ENCODE measurements around the gene PDYN.
A peak's percentile ranks its signal among the peaks of the same experiment; 100 is the strongest.

PDYN gene

GRCh38 chr20:1994627-1995026, 769 bp upstream of the PDYN start:
- no peak for DNase-seq (ENCODE audit: low spot score)

- no peak for DNase-seq (ENCODE audit: low spot score)
These were observed 1.3 kb downstream of the PDYN start for GRCh38 chr20:1992359-1993110.

- DNase-seq (ENCODE audit: low spot score): no peak
These were observed 6.0 kb downstream of the PDYN start for GRCh38 chr20:1987826-1988225.

DNA sequence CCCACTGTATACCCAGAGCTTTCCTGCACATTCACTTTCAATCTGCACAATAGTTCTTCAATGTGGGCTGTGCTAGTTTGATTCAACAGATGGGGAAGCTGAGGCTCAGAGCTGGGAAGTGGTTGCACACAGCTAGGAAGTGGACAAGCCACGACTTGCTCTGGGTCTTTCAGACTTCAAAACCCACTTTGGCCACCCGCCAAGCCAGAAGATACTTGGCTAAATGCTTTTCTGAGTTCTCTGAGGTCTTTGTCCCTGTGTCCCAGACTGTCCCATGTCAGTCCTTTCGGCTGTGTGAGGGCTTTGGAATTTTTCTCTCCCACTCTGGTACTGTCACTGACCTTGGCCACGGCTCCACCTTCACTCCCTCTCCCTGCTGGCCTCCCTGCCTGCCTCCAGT, 10.6 kb downstream of the PDYN start:
- DNase-seq (ENCODE audit: low spot score): no peak

- no peak for DNase-seq (ENCODE audit: low spot score)
These were observed 11.2 kb downstream of the PDYN start for GRCh38 chr20:1982686-1983085.

GRCh38 chr20:1979106-1979778, 14.6 kb downstream of the PDYN start:
- DNase-seq (ENCODE audit: low spot score): no peak

- DNase-seq (ENCODE audit: low spot score): no peak
These were observed 18.6 kb downstream of the PDYN start for GRCh38 chr20:1975291-1975690.

GRCh38 chr20:1973601-1974440, 20.0 kb downstream of the PDYN start:
- no peak for DNase-seq (ENCODE audit: low spot score)

DNA sequence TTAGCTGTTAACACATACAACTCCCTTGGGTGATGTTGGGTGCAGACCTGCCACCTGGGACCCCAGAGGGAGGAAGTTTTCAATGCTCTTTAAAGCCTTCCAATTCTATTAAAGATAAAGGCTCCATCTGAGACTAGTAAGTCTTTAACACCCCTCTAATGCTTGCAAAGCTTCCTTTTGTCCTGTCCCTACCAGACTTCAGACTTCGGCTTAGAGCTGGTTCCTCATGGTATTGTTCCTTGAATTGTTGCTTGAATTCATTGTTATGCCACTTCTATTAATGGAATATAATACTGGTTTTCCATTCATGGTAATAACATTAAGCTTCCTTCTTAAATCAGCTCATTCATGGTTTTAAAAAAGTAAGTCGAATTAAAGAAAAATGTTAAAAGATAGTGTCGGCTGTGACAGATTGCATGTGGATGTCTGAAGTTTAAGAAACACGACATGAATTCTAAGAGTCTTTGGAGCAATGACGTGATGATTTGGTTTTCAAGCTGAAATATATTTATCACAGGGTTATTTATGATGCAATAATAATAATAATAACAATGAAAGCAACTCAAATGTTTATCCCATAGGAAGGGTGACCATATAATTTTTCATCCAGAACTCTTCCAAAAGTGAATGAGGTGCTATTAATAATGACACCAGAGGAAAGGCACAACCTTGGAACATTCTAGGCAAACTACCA, 21.8 kb downstream of the PDYN start:
- DNase-seq (ENCODE audit: low spot score): no peak

DNA sequence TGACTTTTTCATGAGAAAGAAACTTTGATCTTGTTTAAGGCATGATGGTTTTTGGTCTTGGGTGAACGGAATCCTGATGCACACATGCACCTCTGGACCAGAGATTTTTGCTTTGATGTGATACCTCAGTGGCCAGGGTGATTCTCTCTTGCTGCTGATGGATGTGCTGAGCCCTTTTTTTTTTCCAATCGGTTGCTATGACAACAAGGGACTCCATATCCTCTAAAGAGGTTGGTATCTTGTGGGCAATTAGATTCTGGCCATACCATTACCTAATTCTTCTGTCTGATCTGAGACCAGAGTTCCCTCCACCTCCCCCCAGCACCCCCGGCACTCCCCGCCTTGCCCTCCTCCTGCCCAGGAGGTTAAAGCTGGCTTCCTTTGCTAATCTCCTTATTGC, 24.9 kb downstream of the PDYN start:
- no peak for DNase-seq (ENCODE audit: low spot score)

DNA sequence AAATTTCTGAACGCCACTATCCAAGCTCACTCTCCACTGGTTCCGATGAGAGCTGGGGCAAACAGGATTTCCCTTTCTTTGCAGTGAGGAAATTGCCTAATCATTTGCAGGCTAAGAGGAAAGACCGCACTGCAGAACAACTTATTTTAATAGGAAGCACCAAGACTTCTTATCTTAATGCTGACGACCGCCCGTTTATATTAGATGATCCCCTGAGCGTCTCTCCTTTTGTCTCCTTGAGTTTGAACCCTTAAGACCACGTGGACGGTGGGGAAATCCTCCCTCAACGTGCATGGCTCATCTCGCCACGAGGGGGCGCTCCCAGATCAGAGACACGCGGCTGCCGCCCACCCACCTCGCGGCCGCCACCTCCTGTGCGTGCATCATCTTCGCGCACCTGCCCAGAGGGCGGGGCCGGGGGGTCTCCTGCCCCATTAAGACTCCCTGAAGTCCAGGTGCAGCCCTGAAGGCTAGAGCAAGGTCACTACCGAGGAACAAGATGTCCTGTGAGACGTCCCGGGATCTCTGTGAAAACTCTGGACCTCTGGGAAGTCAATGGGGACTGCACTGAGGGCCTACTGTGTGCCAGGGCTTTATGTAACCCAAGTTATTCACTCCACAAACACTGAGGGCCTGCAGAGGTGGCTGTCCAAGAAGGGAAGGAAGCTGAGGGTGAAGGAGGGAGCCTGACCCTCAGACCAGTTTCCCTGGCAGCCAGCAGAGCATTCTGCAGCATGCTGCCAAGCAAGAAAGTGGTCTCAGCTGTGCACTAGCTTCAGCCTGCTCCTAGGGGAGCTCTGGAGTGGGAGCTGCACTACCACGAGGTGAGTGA, 28.1 kb downstream of the PDYN start:
- peak; percentile 44 for DNase-seq (ENCODE audit: low spot score)

- DNase-seq (ENCODE audit: low spot score): no peak
These were observed 29.0 kb downstream of the PDYN start for GRCh38 chr20:1964659-1965405.

DNA sequence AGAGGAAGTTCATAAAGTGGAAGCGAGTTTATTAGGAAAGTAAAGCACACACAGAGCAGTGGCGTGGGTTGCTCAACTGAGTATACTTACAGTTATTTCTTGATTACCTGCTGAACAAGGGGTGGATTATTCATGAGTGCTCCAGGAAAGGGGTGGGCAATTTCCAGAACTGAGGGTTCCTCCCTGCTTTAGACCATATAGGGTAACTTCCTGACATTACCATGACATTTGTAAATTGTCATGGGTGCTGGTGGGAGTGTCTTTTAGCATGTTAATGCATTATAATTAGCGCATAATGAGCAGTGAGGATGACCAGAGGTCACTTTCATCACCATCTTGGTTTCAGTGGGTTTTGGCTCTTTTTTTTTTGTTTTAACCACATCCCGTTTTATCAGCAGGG, 29.8 kb downstream of the PDYN start:
- no peak for DNase-seq (ENCODE audit: low spot score)

DNA sequence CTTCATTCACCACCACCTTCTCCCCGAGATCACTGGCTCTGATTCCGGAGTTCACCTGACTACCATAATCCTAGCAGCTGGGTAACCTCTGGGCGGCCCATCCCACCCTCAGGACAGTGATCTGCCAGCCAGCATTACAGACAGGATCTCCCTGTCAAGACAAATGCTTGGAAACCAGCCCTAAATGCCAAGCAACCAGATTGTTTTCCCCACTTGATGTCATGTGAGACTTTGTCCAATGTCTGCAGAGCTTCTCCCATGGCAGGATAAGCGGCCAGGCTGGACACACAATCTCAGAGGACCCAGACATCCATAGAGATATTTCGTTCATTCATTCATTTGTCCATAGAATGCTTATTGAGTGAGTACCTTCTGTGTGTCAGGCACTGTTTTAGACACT, 32.5 kb downstream of the PDYN start:
- no peak for DNase-seq (ENCODE audit: low spot score)

DNA sequence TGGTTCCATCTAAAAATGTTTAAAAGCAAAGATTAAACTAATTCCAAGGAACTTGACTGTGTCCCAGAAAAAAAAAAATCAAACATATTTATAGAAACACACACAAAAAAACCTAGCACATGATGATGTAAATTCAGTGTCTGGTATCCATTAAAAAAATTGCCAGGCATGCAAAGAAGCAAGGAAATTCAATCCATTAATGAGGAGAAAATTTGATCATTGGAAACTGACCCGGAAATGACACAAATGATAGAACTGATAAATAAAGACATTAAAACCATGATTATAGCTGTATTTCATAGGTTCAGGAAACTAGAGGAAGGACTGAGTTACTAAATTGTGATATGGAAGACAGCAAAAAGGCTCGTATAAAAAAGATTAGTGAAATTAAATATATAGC, 34.7 kb downstream of the PDYN start:
- no peak for DNase-seq (ENCODE audit: low spot score)

- no peak for DNase-seq (ENCODE audit: low spot score)
These were observed 35.4 kb downstream of the PDYN start for GRCh38 chr20:1958426-1958825.

DNA sequence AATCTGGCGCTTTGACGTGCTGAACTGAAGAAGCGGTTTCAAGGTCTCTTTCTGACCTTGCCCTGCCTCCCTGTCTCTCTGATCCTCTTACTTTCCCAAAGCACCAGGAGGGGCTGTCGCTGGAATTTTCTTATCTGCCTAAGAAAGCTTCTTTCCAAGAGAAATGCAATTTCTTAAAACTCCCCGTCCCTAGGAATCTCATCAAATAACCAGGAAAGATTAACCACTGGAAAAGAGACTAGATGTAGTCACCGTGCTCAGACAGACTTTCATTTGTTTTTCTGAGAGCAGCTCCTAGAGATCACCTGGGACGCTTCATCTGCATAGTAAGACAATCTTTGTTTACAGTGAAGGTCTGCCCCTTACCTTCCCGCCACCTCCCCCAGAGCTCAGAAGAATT, 38.6 kb downstream of the PDYN start:
- no peak for DNase-seq (ENCODE audit: low spot score)

DNA sequence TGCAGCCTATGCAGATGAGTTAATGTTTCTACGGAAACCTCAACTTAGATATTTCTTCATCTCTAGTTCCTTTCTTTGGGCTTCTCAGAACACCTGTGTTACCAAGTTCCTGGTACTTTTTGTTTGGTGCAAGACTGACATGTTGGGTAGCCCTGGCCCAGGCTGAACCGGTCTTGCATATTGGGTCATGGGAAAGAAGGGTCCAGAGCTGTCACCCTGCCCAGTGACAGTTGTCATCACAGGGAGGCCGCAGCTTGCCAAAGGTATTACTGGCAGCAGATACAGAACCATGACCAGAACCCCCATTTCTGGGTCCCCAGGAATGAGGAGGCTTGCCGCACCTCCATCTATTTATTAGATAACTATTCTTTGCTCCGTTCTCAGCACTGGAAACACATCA, 40.2 kb downstream of the PDYN start:
- no peak for DNase-seq (ENCODE audit: low spot score)

- DNase-seq (ENCODE audit: low spot score): no peak
These were observed 40.9 kb downstream of the PDYN start for GRCh38 chr20:1952737-1953530.

Measured in CD4-positive, alpha-beta T cell treated with Interleukin-6 at 100 ng/mL for 8 hours (primary cell).